Activated CD8-positive, alpha-beta memory T cell treated with anti-CD3 and anti-CD28 coated beads, Interleukin-2, amount 50 U/mL, for 1 hour (primary cell): ENCODE results near the gene ARRB2.

Experiments used
- DNase-seq: peaks from one replicate; pipeline ENCODE4 v3.0.0-alpha.2; 2020; ENCODE audit errors: extremely low read depth

The ARRB2 gene

GRCh38 chr17:4725646-4726310 is 15.3 kb downstream of the ARRB2 start:
- DNase-seq = no peak

- no peak for DNase-seq
Measured at GRCh38 chr17:4728124-4728523, 17.7 kb downstream of the ARRB2 start.

- no peak for DNase-seq
Measured at GRCh38 chr17:4733073-4733531, 22.7 kb downstream of the ARRB2 start.

GRCh38 chr17:4734857-4735475 is 24.5 kb downstream of the ARRB2 start:
- no peak for DNase-seq

- no peak for DNase-seq
Measured at GRCh38 chr17:4735876-4736651, 25.6 kb downstream of the ARRB2 start.

- no peak for DNase-seq
Measured at GRCh38 chr17:4738136-4739121, 28.0 kb downstream of the ARRB2 start.

DNA sequence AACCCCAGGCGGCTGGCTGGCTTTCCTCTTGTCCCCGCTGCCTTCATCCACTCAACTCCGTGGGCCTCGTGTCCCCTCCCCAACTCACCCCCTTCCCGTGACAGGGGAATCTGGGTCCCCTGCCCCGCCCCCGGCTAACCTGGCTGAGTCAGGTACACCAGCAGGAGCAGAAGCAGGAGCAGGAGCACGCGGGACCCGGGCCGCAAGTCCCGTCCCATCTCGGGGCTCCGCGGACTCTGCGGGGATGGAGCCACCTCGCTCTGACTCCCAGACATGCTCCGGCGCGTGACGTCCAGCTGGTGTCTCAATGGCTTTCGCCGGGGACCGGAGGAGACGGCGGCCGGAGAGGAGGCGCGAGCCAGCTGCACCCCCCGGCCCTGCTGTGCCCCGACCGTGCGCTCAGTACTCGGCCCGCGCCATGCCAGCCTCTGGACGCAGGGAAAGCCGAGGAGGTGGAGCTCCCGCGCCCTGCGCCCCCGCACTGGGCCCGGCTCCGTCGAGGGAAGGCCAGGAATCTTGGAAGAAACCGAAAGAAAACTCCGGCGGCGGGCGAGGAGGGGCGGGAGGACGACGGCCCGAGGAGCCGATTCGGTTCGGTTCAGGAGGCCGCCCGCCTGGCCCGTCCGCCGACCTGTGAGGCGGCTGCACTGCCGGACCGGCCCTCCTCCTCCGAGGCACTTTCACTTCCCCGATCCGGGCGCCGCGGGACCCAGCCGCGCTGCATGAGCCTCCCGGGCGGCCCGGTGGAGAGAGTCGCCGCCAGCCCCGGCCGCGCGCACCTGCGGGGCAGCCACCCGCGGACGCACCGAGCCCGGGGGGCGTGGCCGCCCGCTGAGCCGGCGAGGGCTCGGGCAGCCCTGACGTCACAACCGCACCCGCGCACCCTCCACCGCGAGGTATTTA is 28.9 kb downstream of the ARRB2 start, which contains the start of the genes CXCL16 and ZMYND15:
TSS of gene CXCL16 (minus strand) at position 807 of the 903 bp plus-strand sequence. CDS start at position 218, 589 bp downstream.
TSS of gene ZMYND15 (plus strand) at position 712 of the 903 bp plus-strand sequence. CDS start 716 bp downstream, outside the sequence.
- DNase-seq = no peak

GRCh38 chr17:4740025-4740351 is 29.6 kb downstream of the ARRB2 start:
- DNase-seq = peak; percentile 28

DNA sequence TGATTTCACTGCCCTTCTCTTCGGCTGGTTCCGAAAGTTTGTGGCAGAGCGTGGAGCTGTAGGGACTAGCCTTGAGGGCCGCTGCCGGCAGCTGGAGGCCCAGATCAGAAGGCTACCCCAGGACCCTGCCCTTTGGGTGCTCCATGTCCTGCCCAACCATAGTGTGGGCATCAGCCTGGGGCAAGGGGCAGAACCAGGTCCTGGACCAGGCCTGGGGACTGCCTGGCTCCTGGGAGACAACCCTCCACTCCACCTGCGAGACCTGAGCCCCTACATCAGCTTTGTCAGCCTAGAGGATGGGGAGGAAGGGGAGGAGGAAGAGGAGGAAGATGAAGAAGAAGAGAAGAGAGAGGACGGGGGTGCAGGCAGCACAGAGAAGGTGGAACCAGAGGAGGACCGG is 30.2 kb downstream of the ARRB2 start:
- no peak for DNase-seq

- no peak for DNase-seq
Measured at GRCh38 chr17:4741544-4741943, 31.1 kb downstream of the ARRB2 start.

DNA sequence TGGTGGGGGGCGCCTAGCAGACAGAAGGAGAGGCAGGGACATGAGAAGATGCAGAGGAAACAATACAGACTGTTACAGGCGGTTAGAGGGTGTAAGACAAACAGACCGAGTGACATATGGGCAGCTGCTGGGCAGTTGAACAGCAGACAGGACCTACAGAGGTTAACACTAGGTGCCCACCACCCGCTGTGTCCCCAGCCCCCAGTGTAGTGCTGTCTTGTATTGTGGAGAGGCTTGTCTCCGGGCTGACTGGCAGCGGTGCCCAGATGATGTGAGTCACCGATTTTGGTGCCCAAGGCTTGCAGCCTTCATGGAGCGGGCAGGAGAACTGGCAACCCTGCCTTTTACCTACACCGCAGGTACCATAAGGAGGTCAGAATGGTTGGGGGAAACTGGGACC is 31.7 kb downstream of the ARRB2 start:
- DNase-seq = no peak

GRCh38 chr17:4742629-4743028 is 32.2 kb downstream of the ARRB2 start:
- no peak for DNase-seq

GRCh38 chr17:4743216-4743615 is 32.8 kb downstream of the ARRB2 start:
- DNase-seq = no peak

DNA sequence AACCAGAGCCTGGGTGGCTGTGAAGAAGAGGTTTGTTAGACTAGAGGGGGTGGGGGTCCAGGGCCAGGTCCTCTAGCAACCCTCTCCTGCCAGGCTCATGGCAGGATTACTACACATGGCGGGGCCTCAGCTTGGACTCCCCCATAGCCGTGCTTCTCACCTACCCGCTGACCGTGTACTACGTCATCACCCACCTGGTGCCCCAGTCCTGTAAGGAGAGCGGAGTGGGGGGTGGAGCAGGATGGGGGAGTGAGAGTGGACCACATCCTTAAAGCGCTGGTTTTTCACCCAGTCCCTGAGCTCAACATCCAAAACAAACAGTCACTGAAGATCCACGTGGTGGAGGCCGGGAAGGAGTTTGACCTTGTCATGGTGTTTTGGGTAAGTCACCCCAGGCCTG is 33.5 kb downstream of the ARRB2 start:
- no peak for DNase-seq

DNA sequence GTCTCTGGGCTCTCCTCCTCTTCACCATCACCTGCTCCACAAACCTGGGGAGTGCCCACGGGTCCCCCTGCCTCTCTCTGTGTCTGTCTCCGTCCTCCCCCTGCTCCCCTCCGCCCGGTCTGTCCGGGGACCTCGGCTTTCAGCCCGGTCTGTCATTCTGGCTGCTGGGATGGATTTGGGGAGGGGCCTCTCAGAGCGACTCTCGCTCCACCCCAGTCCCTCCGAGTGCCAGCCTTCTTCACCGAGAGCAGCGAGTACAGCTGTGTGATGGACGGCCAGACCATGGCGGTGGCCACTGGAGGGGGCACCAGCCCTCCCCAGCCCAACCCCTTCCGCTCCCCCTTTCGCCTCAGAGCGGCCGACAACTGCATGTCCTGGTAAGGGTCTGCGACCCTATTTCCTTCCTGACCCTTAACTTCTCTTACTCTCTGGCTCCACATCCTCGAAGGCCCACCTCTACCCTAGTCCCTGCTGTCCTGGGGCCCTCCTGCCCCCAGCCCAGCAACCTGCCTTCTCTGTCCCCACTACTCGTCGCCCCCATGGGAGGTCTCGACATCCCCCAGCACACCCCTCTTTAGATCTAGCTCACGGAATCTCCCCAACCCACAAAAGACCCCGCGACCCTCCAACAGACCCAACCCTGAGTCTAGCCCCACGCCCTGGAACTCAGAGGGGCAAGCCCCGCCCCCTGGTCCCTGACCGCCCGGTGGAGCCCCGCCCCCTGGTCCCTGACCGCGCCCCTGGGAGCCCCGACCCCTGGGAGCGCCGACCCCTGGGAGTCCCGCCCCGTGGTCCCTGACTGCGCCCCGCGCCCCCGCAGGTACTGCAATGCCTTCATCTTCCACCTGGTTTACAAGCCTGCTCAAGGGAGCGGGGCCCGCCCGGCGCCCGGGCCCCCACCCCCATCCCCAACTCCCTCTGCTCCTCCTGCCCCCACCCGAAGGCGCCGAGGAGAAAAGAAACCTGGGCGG is 34.9 kb downstream of the ARRB2 start:
- DNase-seq = no peak

DNA sequence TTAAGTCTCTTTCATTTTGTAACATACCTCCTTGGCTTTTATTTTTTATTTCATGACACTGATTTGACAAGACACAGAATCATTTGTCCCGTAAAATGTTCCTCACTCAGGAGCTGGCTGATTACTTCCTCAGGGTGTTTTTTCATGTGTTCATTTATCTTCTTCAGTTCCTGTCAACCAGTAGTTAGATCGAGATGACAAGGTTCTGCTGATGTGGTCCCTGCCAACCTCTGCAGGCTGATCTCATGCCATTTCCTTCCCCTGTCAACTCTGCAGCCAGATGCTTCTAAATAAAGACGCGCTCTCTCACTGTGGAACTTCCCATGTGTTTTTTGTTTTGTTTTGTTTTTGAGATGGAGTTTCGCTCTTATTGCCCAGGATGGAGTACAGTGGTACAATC is 37.4 kb downstream of the ARRB2 start:
- no peak for DNase-seq

DNA sequence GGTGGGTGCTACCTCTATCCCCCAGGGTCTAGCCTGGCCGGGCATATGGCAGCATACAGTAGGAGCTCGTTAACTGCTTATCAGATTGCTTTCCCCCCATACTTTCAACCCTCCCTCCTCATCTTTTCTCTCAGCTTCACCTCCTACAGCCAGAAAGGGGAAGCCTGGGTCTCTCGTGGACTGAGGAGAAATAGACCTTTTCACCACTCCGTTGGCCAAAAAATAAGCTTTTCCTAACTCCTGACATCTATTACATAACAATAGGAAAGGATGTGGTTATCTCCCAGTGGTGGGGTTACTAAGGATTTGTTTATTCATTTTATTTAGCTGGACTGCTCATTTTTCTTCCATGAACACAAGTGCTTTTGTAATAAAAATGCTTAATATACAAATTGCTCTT is 38.3 kb downstream of the ARRB2 start:
- DNase-seq = no peak

DNA sequence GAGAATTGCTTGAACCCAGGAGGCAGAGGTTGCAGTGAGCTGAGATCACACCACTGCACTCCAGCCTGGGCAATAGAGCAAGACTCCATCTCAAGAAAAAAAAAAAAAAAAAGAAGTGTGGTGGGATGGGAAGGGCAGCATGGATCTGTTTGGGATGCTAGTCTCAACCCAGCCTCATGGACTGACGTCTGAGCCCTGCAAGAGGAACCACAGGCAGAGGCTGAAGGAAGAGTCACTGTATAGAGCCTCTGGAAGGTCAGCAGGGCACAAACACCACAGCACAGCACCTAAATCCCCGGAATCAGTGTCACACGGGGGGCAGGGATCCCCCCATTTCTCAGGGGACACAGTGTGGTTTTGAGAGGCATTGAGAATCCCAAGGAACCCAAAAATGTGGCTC is 40.2 kb downstream of the ARRB2 start:
- no peak for DNase-seq

DNA sequence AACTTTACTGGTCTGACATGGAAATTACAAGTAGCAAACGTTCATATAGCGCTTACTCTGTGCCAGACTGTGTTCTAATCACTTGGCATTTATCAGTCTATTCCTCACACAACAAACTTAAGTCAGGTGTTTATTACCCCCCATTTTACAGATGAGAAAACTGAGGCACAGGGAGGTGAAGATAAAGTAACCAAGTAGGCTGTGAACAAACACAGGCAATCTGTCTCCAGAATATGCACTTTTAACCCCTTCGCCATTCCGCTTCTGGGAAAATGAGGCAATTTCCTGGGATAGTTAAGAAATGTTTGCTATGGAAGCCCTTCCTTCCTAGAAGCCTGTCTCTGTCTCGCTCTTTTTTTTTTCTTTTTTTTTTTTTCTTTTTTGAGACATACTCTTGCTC is 41.5 kb downstream of the ARRB2 start:
- no peak for DNase-seq
